Smooth muscle cell (in vitro differentiated cells): ENCODE results near the gene GTF3C5. TPM values are rescaled to one million over a fixed set of nuclear protein-coding genes. Genes with fewer than 3 reads are reported as not detected.

Experiments
- DNase-seq: peaks from one replicate; lab custom pipeline; 2025; ENCODE audit not compliant: unreplicated experiment; lab: John Stamatoyannopoulos, UW
- H2AFZ ChIP-seq: fragments of 200-600 bp; sonication (generic); 2 replicates; pipeline ENCODE4 v1.6.0; 2016; ENCODE audit warnings: antibody characterized with exemption, low read depth, mild to moderate bottlenecking
- H3F3A ChIP-seq: fragments of 200-600 bp; sonication (generic); 2 replicates; pipeline ENCODE4 v1.6.0; 2017; ENCODE audit warnings: antibody characterized with exemption, low read depth
- H3K27ac ChIP-seq: fragments of 200-600 bp; sonication (generic); 2 replicates; pipeline ENCODE4 v1.5.1; 2016; ENCODE audit warnings: low read depth, mild to moderate bottlenecking
- H3K27me3 ChIP-seq: fragments of 200-600 bp; sonication (generic); 2 replicates; pipeline ENCODE4 v1.6.1; 2016; ENCODE audit warnings: low read depth, mild to moderate bottlenecking
- H3K36me3 ChIP-seq: fragments of 200-600 bp; sonication (generic); 2 replicates; pipeline ENCODE4 v1.5.1; 2016; ENCODE audit warnings: low read depth
- H3K4me1 ChIP-seq: fragments of 200-600 bp; sonication (generic); 2 replicates; pipeline ENCODE4 v1.5.1; 2016; ENCODE audit warnings: low read depth
- H3K4me2 ChIP-seq: fragments of 200-600 bp; sonication (generic); 2 replicates; pipeline ENCODE4 v1.6.0; 2016; ENCODE audit warnings: mild to moderate bottlenecking
- H3K4me3 ChIP-seq: fragments of 200-600 bp; sonication (generic); 2 replicates; pipeline ENCODE4 v1.5.1; 2016; ENCODE audit warnings: mild to moderate bottlenecking
- H3K79me2 ChIP-seq: fragments of 200-600 bp; sonication (generic); 2 replicates; pipeline ENCODE4 v1.6.0; 2016; ENCODE audit warnings: low read depth, mild to moderate bottlenecking
- H3K9ac ChIP-seq: fragments of 200-600 bp; sonication (generic); 2 replicates; pipeline ENCODE4 v1.6.0; 2016; ENCODE audit warnings: low read depth
- H3K9me3 ChIP-seq: fragments of 200-600 bp; sonication (generic); replicated peaks from 2 replicates; pipeline ENCODE4 v1.5.1; 2016; ENCODE audit warnings: low read depth
- H4K20me1 ChIP-seq: fragments of 200-600 bp; sonication (generic); 2 replicates; pipeline ENCODE4 v1.6.0; 2016; ENCODE audit warnings: low read depth
- CTCF ChIP-seq: fragments of 200-600 bp; sonication (generic); IDR thresholded peaks from 2 replicates; pipeline ENCODE4 v1.5.1; 2017; ENCODE audit warnings: borderline replicate concordance, mild to moderate bottlenecking, antibody characterized with exemption; ENCODE audit not compliant: insufficient read depth, poor library complexity, severe bottlenecking
- WGBS: methylation state at CpG from one replicate; pipeline ENCODE4 v1.1.7; 2016; ENCODE audit warnings: low lambda C conversion rate; 5-methylcytosine and 5-hydroxymethylcytosine counted together
- polyA plus RNA-seq: library from polyadenylated mRNA; unstranded; fragments of >200 nt; fragmentation: Nextera tagmentation; extraction: Ambion mirVana; gene quantifications from 2 replicates; pipeline ENCODE4 v1.2.1, GENCODE V29; 2016
- total RNA-seq: library from RNA; depleted of rRNA; stranded (reverse); fragments of >200 nt; gene quantifications from 2 replicates; pipeline ENCODE4 v1.2.3, GENCODE V29; 2014

Gene GTF3C5
- total and polyA plus RNA-seq, 2 experiments from 2014 or later: 44.2 to 59.0 TPM

- Histone ChIP-seq H3K4me3 (peak overlapping the region; percentile 77), H3K27me3 (no peaks in the 10 kb centered on the region), H2AFZ (no peak overlapping the region), H3K9ac (peak overlapping the region; percentile 86), H3F3A (peaks cover 4% of the 10 kb centered on the region), H3K79me2 (peaks cover 73% of the 10 kb centered on the region), H3K4me2 (peak overlapping the region; percentile 85), H3K36me3 (no peaks in the 10 kb centered on the region), H3K4me1 (peaks cover 25% of the 10 kb centered on the region), H3K9me3 (no peaks in the 10 kb centered on the region), H4K20me1 (peaks cover 46% of the 10 kb centered on the region), H3K27ac (no peak overlapping the region)
- 90% methylated on average over 10 of the region's 10 CpGs for WGBS
- DNase-seq: no peak
- no peak for TF ChIP-seq CTCF
Measured at GRCh38 chr9:133032171-133032570, 1.4 kb downstream of the GTF3C5 start.

DNA sequence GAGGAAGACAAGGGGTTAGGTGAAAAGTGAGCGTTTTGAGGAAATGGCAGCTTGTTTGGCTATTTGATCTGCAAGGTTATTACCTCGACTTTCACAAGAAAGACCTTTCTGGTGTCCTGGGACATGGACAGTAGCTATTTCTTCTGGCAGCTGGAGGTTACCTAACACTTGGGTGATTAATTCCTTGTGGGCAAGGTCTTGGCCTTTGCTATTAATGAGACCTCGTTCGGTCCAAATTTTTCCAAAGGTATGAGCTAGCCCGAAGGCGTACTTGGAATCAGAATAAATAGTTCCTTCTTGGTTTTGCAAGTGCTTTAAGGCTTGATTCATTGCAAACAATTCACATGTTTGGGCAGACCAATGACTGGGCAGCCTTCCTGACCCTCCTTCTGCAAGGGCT is 4.9 kb downstream of the GTF3C5 start:
- Histone ChIP-seq H2AFZ (no peak overlapping the region), H4K20me1 (peaks cover 77% of the 10 kb centered on the region), H3K9ac (no peak overlapping the region), H3K4me2 (no peak overlapping the region), H3K4me1 (peaks cover 16% of the 10 kb centered on the region), H3K36me3 (no peaks in the 10 kb centered on the region), H3K27me3 (no peaks in the 10 kb centered on the region), H3K9me3 (no peaks in the 10 kb centered on the region), H3K4me3 (no peak overlapping the region), H3F3A (no peaks in the 10 kb centered on the region), H3K27ac (no peak overlapping the region), H3K79me2 (peaks cover 91% of the 10 kb centered on the region)
- DNase-seq: no peak
- WGBS: 98% methylated on average over 6 of the region's 6 CpGs
- TF ChIP-seq CTCF: no peak

GRCh38 chr9:133037775-133038515 is 7.1 kb downstream of the GTF3C5 start:
- no peaks in the 10 kb centered on the region for H3K9me3 ChIP-seq
- no peaks in the 10 kb centered on the region for H3K27me3 ChIP-seq
- DNase-seq: no peak
- H3K4me3 ChIP-seq: no peak overlapping the region
- H3K4me2 ChIP-seq: no peak overlapping the region
- no peak overlapping the region for H3K9ac ChIP-seq
- H3K27ac ChIP-seq: no peak overlapping the region
- no peak overlapping the region for H2AFZ ChIP-seq
- H4K20me1 ChIP-seq: peaks cover 90% of the 10 kb centered on the region
- H3K79me2 ChIP-seq: peaks cover 77% of the 10 kb centered on the region
- no peaks in the 10 kb centered on the region for H3F3A ChIP-seq
- H3K36me3 ChIP-seq: no peaks in the 10 kb centered on the region
- TF ChIP-seq CTCF: no peak
- WGBS: 98% methylated on average over 25 of the region's 25 CpGs
- peaks cover under 1% of the 10 kb centered on the region for H3K4me1 ChIP-seq
